KG1 (cell line): ENCODE measurements around the gene SP6.

Experiments used
- DNase-seq: peaks from one replicate; lab custom pipeline; 2025; lab: John Stamatoyannopoulos, UW

The SP6 gene

GRCh38 chr17:47810901-47811635, 39.9 kb downstream of the SP6 start:
- no peak for DNase-seq

GRCh38 chr17:47810200-47810821, 40.7 kb downstream of the SP6 start:
- DNase-seq, result no peak

- DNase-seq, result no peak
Measured at GRCh38 chr17:47808830-47809480, 42.0 kb downstream of the SP6 start.

GRCh38 chr17:47808036-47808829, 42.7 kb downstream of the SP6 start:
- DNase-seq, result no peak

- no peak for DNase-seq
Measured at GRCh38 chr17:47807421-47807820, 43.5 kb downstream of the SP6 start.

- no peak for DNase-seq
Measured at GRCh38 chr17:47806913-47807255, 44.1 kb downstream of the SP6 start.

GRCh38 chr17:47806026-47806912, 44.7 kb downstream of the SP6 start:
- DNase-seq, result no peak

- DNase-seq, result no peak
Measured at GRCh38 chr17:47804461-47804860, 46.5 kb downstream of the SP6 start.

GRCh38 chr17:47803751-47804150, 47.2 kb downstream of the SP6 start:
- no peak for DNase-seq

- DNase-seq, result no peak
Measured at GRCh38 chr17:47803201-47803600, 47.8 kb downstream of the SP6 start.

GRCh38 chr17:47802341-47803022, 48.5 kb downstream of the SP6 start:
- DNase-seq, result no peak

- DNase-seq, result no peak
Measured at GRCh38 chr17:47801906-47802305, 49.1 kb downstream of the SP6 start.

- no peak for DNase-seq
Measured at GRCh38 chr17:47801176-47801765, 49.7 kb downstream of the SP6 start.

- DNase-seq, result no peak
Measured at GRCh38 chr17:47800686-47801085, 50.3 kb downstream of the SP6 start.

GRCh38 chr17:47797797-47798196, 53.2 kb downstream of the SP6 start:
- no peak for DNase-seq
